GM19463 (cell line): ENCODE measurements around the gene PLXNA4.

Source experiments
- ATAC-seq: cut with Tn5 transposase; IDR thresholded peaks from one replicate; pipeline ENCODE4 v1.9.1; 2021; ENCODE audit warnings: mild to moderate bottlenecking, moderate library complexity; ENCODE audit not compliant: unreplicated experiment

Gene PLXNA4

DNA sequence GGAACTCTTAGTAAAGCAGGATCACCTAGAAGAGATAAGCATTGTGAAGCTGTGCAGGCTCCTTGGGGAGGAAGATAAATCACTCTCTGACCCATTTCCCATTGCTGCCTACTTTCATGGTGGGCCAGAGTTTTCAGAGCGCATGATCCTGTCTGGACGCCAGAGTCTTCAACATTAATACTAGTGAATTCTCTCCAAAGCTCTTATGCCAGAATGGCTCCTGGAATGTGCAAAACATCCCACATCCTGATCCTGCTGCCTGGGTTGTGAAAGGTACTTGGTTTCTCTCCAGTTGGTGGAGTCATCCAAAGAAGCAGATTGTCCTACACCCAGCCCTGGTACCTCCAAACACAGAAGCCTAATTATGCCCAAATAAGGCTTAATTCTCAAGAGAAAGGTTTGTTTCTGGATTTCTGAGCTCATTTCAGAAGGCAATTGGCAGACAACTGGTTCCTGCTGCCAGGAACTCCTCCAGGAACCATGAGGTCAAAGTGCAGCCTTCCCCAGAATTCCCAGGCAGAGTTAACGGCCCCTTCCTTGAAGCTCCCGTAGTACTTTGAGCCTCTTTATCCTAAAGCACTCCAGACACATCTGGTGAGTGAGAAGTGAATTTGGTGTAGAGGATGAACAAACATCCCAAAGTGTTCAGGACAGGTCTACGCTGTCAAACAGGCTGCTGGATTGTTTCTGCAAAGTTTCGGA, 495.2 kb downstream of the PLXNA4 start:
- ATAC-seq = no peak

DNA sequence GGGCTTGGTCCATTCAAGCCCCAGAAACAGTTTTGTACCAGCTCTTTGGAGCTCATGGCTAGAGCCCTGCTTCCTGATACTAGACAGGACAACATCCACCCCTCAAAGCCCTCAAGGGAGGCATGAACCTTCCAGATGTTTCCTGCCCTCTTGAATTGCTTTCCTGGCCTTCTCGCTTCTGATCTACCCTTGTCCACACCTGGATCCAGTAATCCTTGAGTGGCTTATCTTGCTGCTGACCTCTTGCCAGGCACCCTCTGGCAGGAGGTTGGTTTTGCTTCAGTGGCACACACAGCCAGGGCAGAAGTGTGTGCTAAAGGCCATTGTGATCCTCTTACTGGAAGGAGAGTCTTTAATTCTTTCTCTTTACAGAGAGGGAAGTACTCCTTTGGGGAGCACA, 495.8 kb downstream of the PLXNA4 start:
- no peak for ATAC-seq

DNA sequence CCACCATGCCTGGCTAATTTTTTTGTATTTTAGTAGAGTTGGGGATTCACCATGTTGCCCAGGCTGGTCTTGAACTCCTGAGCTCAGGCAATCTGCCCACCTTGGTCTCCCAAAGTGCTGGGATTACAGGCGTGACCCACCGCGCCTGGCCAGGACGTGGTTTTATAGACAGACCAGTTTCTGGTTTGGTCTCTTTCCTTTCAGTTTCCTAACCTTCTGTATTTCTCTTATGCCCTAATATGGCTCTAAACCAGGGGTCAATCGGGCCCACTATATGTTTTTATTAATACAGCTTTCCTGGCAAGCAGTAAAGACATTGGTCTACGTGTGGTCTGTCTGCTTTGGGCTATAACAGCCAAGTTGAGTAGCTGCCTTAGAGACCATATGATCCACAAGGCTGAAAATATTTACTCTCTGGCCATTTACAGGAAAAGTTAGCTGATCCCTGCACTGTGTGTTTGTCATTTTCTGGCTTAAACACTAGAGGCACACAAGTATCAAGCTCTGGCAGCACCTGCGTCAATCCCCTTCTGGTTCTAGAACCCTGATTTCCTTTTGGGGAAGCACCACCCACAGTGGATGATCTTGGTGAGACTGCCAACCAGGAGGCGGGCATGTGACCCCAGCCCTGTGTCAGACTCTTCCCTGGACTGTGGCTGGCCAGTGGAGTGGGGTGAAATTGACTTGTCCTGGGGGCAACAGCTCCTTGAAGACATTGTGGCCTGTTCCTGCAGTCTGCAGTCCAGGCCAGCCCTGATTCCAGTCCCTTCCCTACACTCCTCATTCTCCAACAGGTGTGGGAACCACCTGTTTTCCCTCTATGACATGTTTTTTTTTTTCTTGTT, 497.2 kb downstream of the PLXNA4 start:
- ATAC-seq = no peak

DNA sequence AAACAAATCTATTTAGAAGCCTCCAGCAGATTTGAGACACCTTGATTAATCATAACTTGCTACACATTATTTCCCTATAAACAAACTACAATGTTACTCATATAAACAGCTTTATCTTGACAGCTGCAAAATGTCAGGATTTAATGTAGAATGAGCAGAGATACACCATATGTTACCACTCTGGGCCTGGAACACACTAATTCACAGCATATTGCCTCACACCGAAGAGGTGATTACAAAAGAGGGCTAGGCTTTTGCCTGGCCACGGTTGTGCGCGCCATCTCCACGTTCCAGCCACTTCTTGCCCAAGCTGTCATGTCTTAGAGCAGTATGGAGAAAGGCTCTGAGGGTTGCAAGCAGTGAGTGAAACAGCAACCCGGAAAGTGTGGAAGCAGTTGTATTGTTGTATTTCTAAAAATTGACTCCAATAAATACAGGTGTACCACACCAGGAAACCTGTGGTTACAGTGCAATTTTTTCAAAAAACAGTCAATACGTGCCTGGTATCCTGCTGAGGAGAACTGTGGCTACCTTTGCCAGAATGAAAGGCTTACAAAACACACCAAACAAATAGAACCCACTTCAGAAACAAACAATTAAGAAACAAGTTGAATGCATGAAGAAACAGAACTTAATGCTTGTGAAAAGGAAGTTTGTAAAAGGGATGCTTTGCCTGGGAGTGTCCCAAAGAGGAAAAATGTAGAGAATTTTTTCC, 498.1 kb downstream of the PLXNA4 start:
- ATAC-seq = no peak

DNA sequence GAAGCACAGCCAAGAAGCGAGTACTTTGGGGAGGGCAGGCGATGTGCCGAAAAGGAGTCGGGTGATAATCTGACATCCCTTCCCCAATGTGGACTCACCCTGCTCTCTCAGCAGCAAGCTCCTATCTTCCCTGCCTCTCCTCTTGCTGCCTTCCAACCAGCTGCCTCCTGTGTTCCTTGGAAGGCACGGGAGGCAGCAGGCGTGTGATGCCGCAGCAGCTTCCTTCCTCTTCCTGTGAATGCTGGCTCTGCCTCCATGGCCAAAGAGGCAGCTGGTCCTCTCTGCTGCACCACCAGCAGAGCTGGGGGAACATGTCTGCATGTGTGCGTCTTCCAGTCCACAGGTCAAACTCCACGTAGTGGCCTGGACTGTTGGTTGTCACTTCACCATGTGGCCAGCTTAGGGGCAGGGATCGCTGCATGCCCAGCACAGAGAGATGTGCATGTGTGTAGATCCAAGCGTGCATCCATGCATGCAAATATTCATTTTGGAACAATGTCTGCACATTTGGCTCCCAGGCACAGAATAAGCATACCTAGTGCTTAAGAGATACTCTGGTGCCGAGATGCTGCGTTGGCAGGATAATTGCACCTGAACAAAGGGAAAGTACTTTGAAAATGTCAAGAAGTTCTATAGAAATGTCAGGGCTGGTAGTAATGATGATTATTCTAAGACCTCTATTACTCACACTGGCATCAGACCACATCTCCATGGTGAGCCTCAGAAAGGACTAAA, 499.8 kb downstream of the PLXNA4 start:
- no peak for ATAC-seq

DNA sequence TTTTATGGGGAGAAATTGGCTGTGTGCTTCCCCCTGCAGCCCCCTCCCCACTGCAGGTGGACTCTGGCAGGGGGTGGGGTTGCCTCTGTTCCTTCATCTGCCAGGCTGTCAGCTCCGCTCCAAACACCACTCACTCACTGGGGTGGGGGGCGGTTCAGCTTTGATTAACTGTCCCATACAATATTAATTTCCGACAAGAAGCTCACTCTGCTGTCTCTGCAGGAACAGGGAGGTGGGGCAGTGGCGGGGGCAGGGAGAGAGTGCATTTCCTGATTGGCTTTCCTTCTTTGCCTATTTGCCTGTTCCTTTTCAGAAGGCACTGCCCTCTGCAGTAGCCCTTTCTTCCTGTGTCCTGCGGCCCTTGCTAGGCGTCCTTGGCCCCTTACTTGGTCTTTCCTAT, 500.8 kb downstream of the PLXNA4 start:
- ATAC-seq = no peak

DNA sequence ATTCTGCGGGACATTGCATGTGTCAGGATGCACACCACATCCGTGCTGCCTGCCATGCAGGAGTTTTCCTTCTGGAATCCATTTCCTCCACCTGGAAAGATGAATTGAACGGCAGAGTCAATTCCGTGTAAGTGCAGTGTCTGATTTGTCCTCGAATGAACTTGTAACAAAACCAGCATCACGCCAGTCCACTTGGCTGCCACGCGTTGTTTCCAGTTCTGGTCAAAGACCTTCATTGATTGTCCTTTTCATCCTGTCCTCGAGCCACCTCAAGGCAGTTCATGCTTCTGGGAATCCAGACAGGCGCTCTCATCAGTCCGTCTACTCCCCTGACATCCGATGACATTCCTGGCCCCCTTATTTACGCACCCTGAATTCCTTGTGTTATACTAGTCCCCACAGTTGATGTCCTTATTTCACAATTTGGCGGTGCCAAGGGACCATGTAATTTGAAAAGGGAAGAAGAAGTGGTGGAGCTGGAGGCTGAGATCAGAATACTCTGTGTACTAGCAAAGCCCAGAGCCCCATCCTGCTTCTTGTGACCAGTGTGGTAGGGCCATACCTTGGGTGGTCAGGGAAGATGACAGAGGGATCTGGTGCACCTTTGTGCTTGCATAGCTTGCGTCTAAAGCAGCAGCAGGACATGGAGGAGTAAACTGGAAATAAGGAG, 502.2 kb downstream of the PLXNA4 start:
- no peak for ATAC-seq
